HCT116 (cell line): Measurements from ENCODE around the gene CCDC181. TPM values are rescaled to one million over a fixed set of nuclear protein-coding genes. Genes with fewer than 3 reads are reported as not detected.

Experiments used
- ATAC-seq: fragments of 200-7000 bp; cut with Tn5 transposase; 2 replicates; pipeline ENCODE4 v1.9.1; 2020; ENCODE audit warnings: mild to moderate bottlenecking, moderate library complexity
- BruUV-seq: library from RNA; stranded (reverse); fragments of 400-500 nt; replicated peaks from 2 replicates; lab custom pipeline; 2021; lab: Mats Ljungman, UMichigan
- CTCF ChIA-PET: fragments of 300-600 bp; sonication (Branson Sonifier 250); formaldehyde crosslinking; loops from one replicate; lab custom pipeline; 2021; ENCODE audit warnings: antibody characterized with exemption; lab: Charles Lee
- POLR2A ChIA-PET: fragments of 300-600, 350-600 bp; sonication (Branson Sonifier 250); formaldehyde crosslinking; loops from one replicate; lab custom pipeline; 2021; ENCODE audit warnings: antibody characterized with exemption; lab: Charles Lee
- RAD21 ChIA-PET, 2 experiments: fragments of 300-600 bp; sonication (Branson Sonifier 250); formaldehyde crosslinking; loops; one replicate each; lab custom pipeline; 2023; ENCODE audit warnings: low total read pairs in 2 of 2; ENCODE audit not compliant: uncharacterized antibody in 2 of 2, unreplicated experiment in 2 of 2, low non-redundant PET in 1 of 2; lab: Charles Lee
- DNase-seq: peaks from one replicate; pipeline ENCODE4 v3.0.0-alpha.2; 2010; ENCODE audit warnings: low read depth, low spot score
- H2AFZ ChIP-seq: fragments of 200-600 bp; shearing (Covaris generic), sonication (generic); 2 replicates; pipeline ENCODE4 v1.6.1; 2017; ENCODE audit warnings: low read depth, mixed run types, mixed read lengths, antibody characterized with exemption, low read length; ENCODE audit not compliant: poor library complexity, severe bottlenecking
- H3K27ac ChIP-seq: 2 replicates; pipeline ENCODE4 v1.5.1; 2012; ENCODE audit warnings: low read depth, low read length
- H3K27me3 ChIP-seq: fragments of 200-600 bp; sonication (generic); 2 replicates; pipeline ENCODE4 v1.6.1; 2016; ENCODE audit warnings: mixed run types, low read length, mixed read lengths; ENCODE audit not compliant: insufficient read depth
- H3K36me3 ChIP-seq, 2 experiments: fragments of 200-500 bp in 1 of 2; fragments of 200-600 bp in 1 of 2; sonication (Bioruptor generic) in 1 of 2; sonication (generic) in 1 of 2; 2 replicates each; pipeline versions ENCODE4 v1.5.1 to v1.6.1; 2014 to 2016; ENCODE audit warnings: low read length in 2 of 2, inconsistent platforms in 1 of 2, mixed read lengths in 1 of 2, mixed run types in 1 of 2; ENCODE audit not compliant: insufficient read depth in 2 of 2, control insufficient read depth in 1 of 2
- H3K4me1 ChIP-seq, 2 experiments: fragments of 200-600 bp in 1 of 2; sonication (generic) in 1 of 2; 2 replicates each; pipeline versions ENCODE4 v1.5.1 to v1.6.1; 2012 to 2017; ENCODE audit warnings: low read length in 2 of 2, inconsistent platforms in 1 of 2, mild to moderate bottlenecking in 1 of 2, mixed read lengths in 1 of 2, mixed run types in 1 of 2, moderate library complexity in 1 of 2; ENCODE audit not compliant: insufficient read depth in 2 of 2, control insufficient read depth in 1 of 2
- H3K4me2 ChIP-seq: fragments of 200-600 bp; sonication (generic); 2 replicates; pipeline ENCODE4 v1.6.1; 2017; ENCODE audit warnings: mixed run types, low read length, mixed read lengths
- H3K4me3 ChIP-seq, 2 experiments: fragments of 200-600 bp in 1 of 2; sonication (generic) in 1 of 2; replicated peaks in 1 of 2; 2 replicates each; pipeline ENCODE4 v1.5.1; 2011 to 2016; ENCODE audit warnings: low read length in 2 of 2, control low read depth in 1 of 2, low read depth in 1 of 2, mild to moderate bottlenecking in 1 of 2, mixed read lengths in 1 of 2, mixed run types in 1 of 2
- H3K79me2 ChIP-seq: fragments of 200-600 bp; sonication (generic); 2 replicates; pipeline ENCODE4 v1.6.1; 2017; ENCODE audit warnings: mild to moderate bottlenecking, mixed run types, low read length, moderate library complexity, mixed read lengths; ENCODE audit not compliant: insufficient read depth
- H3K9ac ChIP-seq: fragments of 200-600 bp; sonication (generic); 2 replicates; pipeline ENCODE4 v1.6.1; 2016; ENCODE audit warnings: low read length, mixed read lengths
- H3K9me2 ChIP-seq: fragments of 200-600 bp; sonication (generic), shearing (Covaris generic); 2 replicates; pipeline ENCODE4 v1.6.1; 2017; ENCODE audit warnings: mixed run types, mild to moderate bottlenecking, moderate library complexity; ENCODE audit not compliant: insufficient read depth
- H3K9me3 ChIP-seq, 2 experiments: fragments of 200-500 bp in 1 of 2; fragments of 200-600 bp in 1 of 2; sonication (Bioruptor generic) in 1 of 2; sonication (generic) in 1 of 2; 2 replicates each; pipeline ENCODE4 v1.6.1; 2014 to 2017; ENCODE audit warnings: low read length in 2 of 2, mixed read lengths in 2 of 2, inconsistent platforms in 1 of 2, low read depth in 1 of 2, mild to moderate bottlenecking in 1 of 2, mixed run types in 1 of 2, moderate library complexity in 1 of 2; ENCODE audit not compliant: control insufficient read depth in 1 of 2, insufficient read depth in 1 of 2
- H4K20me1 ChIP-seq: fragments of 200-600 bp; sonication (generic), shearing (Covaris generic); 2 replicates; pipeline ENCODE4 v1.6.1; 2017; ENCODE audit warnings: mixed run types, mild to moderate bottlenecking, moderate library complexity; ENCODE audit not compliant: insufficient read depth
- EZH2phosphoT487 ChIP-seq: fragments of 200-600 bp; IDR thresholded peaks from 2 replicates; pipeline ENCODE4 v1.6.1; 2018; ENCODE audit warnings: antibody characterized with exemption, borderline replicate concordance
- FOSL1 ChIP-seq: IDR thresholded peaks from 2 replicates; pipeline ENCODE4 v1.6.1; 2012; ENCODE audit warnings: low read depth
- POLR2A ChIP-seq: IDR thresholded peaks from 2 replicates; pipeline ENCODE4 v1.7.0; 2011; ENCODE audit warnings: borderline replicate concordance; ENCODE audit not compliant: insufficient read depth, insufficient read length; ENCODE audit errors: extremely low read depth
- POLR2AphosphoS5 ChIP-seq: IDR thresholded peaks from 2 replicates; pipeline ENCODE4 v1.6.1; 2011; ENCODE audit warnings: mild to moderate bottlenecking, low read depth, low read length, moderate library complexity
- YY1 ChIP-seq: IDR thresholded peaks from 2 replicates; pipeline ENCODE4 v1.6.1; 2011; ENCODE audit warnings: low read length, low read depth, moderate library complexity, mild to moderate bottlenecking; ENCODE audit not compliant: insufficient replicate concordance; ENCODE audit errors: extremely low read depth
- ZNF274 ChIP-seq: fragments of 200-500 bp; sonication (Bioruptor generic); IDR thresholded peaks from 2 replicates; pipeline ENCODE4 v1.6.1; 2014; ENCODE audit warnings: mild to moderate bottlenecking, low read depth, low read length, inconsistent platforms
- intact Hi-C: fragments of 100-400 bp; cut with micrococcal nuclease; formaldehyde crosslinking; loops from 2 replicates; pipeline ENCODE4 v1.10.0; 2022
- total RNA-seq: library from RNA; stranded (reverse); gene quantifications from one replicate; pipeline ENCODE4 v1.2.1, GENCODE V29; 2021; ENCODE audit not compliant: unreplicated experiment
- TF ChIP-seq, protein P1 (sequence below), 3 experiments: fragments of 200-600 bp in 1 of 3; sonication (generic) in 1 of 3; IDR thresholded peaks in 2 of 3; conservative IDR thresholded peaks in 1 of 3; 2 replicates each; pipeline ENCODE4 v1.5.1; 2012 to 2017; ENCODE audit warnings: low read depth in 2 of 3, low read length in 2 of 3, antibody characterized with exemption in 1 of 3, borderline replicate concordance in 1 of 3, control low read depth in 1 of 3, mild to moderate bottlenecking in 1 of 3, mixed read lengths in 1 of 3, mixed run types in 1 of 3, moderate library complexity in 1 of 3; ENCODE audit not compliant: insufficient read depth in 1 of 3

Gene CCDC181
- total RNA-seq, 1 experiment from 2014 or later: not detected

GRCh38 chr1:169475806-169476387 is 48.6 kb upstream of the CCDC181 start:
- Histone ChIP-seq H3K4me2 (no peak overlapping the region), H3K4me1 (peaks cover 0 to 10% of the 10 kb centered on the region in 2 experiments; a peak in 2 of 4 replicates), H2AFZ (no peak overlapping the region)
- no peak for DNase-seq
- intact Hi-C loops: no loop called here
- ATAC-seq: no peak
- TF ChIP-seq FOSL1: no peak
- TF ChIP-seq, protein P1, sequence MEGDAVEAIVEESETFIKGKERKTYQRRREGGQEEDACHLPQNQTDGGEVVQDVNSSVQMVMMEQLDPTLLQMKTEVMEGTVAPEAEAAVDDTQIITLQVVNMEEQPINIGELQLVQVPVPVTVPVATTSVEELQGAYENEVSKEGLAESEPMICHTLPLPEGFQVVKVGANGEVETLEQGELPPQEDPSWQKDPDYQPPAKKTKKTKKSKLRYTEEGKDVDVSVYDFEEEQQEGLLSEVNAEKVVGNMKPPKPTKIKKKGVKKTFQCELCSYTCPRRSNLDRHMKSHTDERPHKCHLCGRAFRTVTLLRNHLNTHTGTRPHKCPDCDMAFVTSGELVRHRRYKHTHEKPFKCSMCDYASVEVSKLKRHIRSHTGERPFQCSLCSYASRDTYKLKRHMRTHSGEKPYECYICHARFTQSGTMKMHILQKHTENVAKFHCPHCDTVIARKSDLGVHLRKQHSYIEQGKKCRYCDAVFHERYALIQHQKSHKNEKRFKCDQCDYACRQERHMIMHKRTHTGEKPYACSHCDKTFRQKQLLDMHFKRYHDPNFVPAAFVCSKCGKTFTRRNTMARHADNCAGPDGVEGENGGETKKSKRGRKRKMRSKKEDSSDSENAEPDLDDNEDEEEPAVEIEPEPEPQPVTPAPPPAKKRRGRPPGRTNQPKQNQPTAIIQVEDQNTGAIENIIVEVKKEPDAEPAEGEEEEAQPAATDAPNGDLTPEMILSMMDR (IDR thresholded peaks at IDR 0.05 in 2 of 3, conservative IDR thresholded peaks at IDR 0.05 in 1 of 3; ENCODE audit: borderline replicate concordance in 1 of 3, insufficient read depth in 1 of 3, low read depth in 2 of 3, low read length in 2 of 3): no peak
- no peak for TF ChIP-seq ZNF274
- TF ChIP-seq POLR2A: no peak
- no peak for TF ChIP-seq EZH2phosphoT487
- no peak for TF ChIP-seq YY1
- TF ChIP-seq POLR2AphosphoS5: no peak
- TF ChIP-seq, all 23 proteins: peak for 0
- RAD21 ChIA-PET: interaction anchor here in 1 of 2 experiments (0.9 kb wide), 1 partner anchor 872 kb away, joined by 3 read pairs; no protein-coding TSS in a partner anchor
- Histone ChIP-seq H3K9me2 (no peaks in the 10 kb centered on the region), H4K20me1 (no peaks in the 10 kb centered on the region; the same call in 1 of the 2 replicates), H3K4me3 (no peak overlapping the region), H3K79me2 (peaks cover 34% of the 10 kb centered on the region), H3K27me3 (no peaks in the 10 kb centered on the region), H3K27ac (no peak overlapping the region), H3K9me3 (no peaks in the 10 kb centered on the region), H3K9ac (no peak overlapping the region), H3K36me3 (peaks cover 2 to 5% of the 10 kb centered on the region in 2 experiments; a peak in 2 of 4 replicates)
- CTCF ChIA-PET: no interaction called here
- BruUV-seq: no TSS peak
- POLR2A ChIA-PET: no interaction called here
